ENCODE results near the gene SFN. TPM values are rescaled to one million over a fixed set of nuclear protein-coding genes. Genes with fewer than 3 reads are reported as not detected.
"Not testable (repeated sequence)": the region's sequence is repeated elsewhere in the genome, so short reads cannot be mapped to it uniquely, and the experiment has no call there.

The SFN gene
- total and polyA plus RNA-seq, 8 donors: 0.49 to 192 (median 0.73) TPM

- peaks cover 0 to 33% of the 10 kb centered on the region in 2 donors for H3K36me3 ChIP-seq
- intact Hi-C loops (cut with DNase I): no loop called here
- TF ChIP-seq CTCF (IDR thresholded peaks at IDR 0.05): no peak
- H3K27ac ChIP-seq: no peak overlapping the region
- DNase-seq (no peak), ATAC-seq (no peak)
- no peak overlapping the region for H3K4me3 ChIP-seq
- no peaks in the 10 kb centered on the region for H3K9me3 ChIP-seq
- no peaks in the 10 kb centered on the region for H3K27me3 ChIP-seq
- H3K4me1 ChIP-seq: peaks cover 0 to 14% of the 10 kb centered on the region in 2 donors
Observed at GRCh38 chr1:26858891-26859640, 3.9 kb upstream of the SFN start.

- no peak for TF ChIP-seq CTCF (IDR thresholded peaks at IDR 0.05)
- Histone ChIP-seq H3K9me3 (no peaks in the 10 kb centered on the region), H3K4me3 (no peak overlapping the region), H3K4me1 (peaks cover 0 to 30% of the 10 kb centered on the region in 2 donors), H3K36me3 (peaks cover 0 to 11% of the 10 kb centered on the region in 2 donors), H3K27ac (peak overlapping the region in 1 of 2 donors; percentile 71), H3K27me3 (no peaks in the 10 kb centered on the region)
- DNase-seq (no peak), ATAC-seq (no peak)
- intact Hi-C loops (cut with DNase I): no loop called here
Observed at GRCh38 chr1:26861286-26861701, 1.7 kb upstream of the SFN start.

- ATAC-seq: peak; percentile 4
- intact Hi-C loops (cut with DNase I): no loop called here
- H3K4me1 ChIP-seq: peaks cover 0 to 32% of the 10 kb centered on the region in 2 donors
- TF ChIP-seq CTCF (IDR thresholded peaks at IDR 0.05): no peak
- H3K36me3 ChIP-seq: peaks cover 0 to 5% of the 10 kb centered on the region in 2 donors
- H3K9me3 ChIP-seq: no peaks in the 10 kb centered on the region
- no peaks in the 10 kb centered on the region for H3K27me3 ChIP-seq
- no peak overlapping the region for H3K4me3 ChIP-seq
- H3K27ac ChIP-seq: peak overlapping the region; percentile 71 to 73
- DNase-seq: peak in 2 of 4 donors; percentile 62 to 78
Observed at GRCh38 chr1:26861889-26862378, 1.0 kb upstream of the SFN start.

- DNase-seq: peak in 1 of 4 donors; percentile 67
- no peak for TF ChIP-seq CTCF (IDR thresholded peaks at IDR 0.05)
- H3K4me1 ChIP-seq: peaks cover 0 to 32% of the 10 kb centered on the region in 2 donors
- ATAC-seq: no peak
- H3K27me3 ChIP-seq: no peaks in the 10 kb centered on the region
- H3K36me3 ChIP-seq: no peaks in the 10 kb centered on the region
- H3K9me3 ChIP-seq: no peaks in the 10 kb centered on the region
- peak overlapping the region; percentile 92 to 95 for H3K27ac ChIP-seq
- H3K4me3 ChIP-seq: peak overlapping the region; percentile 59 to 65
- intact Hi-C loops (cut with DNase I): no loop called here
Observed at GRCh38 chr1:26863685-26864077, 732 bp downstream of the SFN start.

- intact Hi-C loops (cut with DNase I): no loop called here
- H3K27ac ChIP-seq: peak overlapping the region; percentile 95 to 96
- H3K9me3 ChIP-seq: no peaks in the 10 kb centered on the region
- DNase-seq (peak; percentile 96 to 98 (median 97)), ATAC-seq (peak; percentile 88)
- peaks cover 0 to 32% of the 10 kb centered on the region in 2 donors for H3K4me1 ChIP-seq
- no peaks in the 10 kb centered on the region for H3K36me3 ChIP-seq
- H3K4me3 ChIP-seq: peak overlapping the region; percentile 59 to 65
- no peaks in the 10 kb centered on the region for H3K27me3 ChIP-seq
- TF ChIP-seq CTCF (IDR thresholded peaks at IDR 0.05): no peak
Observed at GRCh38 chr1:26864610-26865480, 1.9 kb downstream of the SFN start.

DNA sequence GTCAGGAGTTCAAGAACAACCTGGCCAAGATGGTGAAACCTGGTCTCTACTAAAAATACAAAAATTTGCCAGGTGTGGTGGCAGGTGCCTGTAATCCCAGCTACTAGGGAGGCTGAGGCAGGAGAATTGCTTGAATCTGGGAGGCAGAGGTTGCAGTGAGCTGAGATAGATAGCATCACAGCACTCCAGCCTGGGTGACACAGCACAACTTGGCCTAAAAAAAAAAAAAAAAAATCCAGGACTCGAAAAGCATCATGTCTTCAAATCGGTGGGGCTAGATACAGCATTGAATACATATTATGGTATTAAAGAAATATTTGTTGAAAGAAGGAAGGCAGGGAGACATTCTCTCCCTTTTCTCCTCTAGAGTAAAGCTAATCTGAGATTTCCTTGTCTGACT lies 10.1 kb downstream of the SFN start:
- peaks cover 0 to 28% of the 10 kb centered on the region in 2 donors for H3K36me3 ChIP-seq
- intact Hi-C loops (cut with DNase I); H3K27me3 ChIP-seq; H3K4me3 ChIP-seq; DNase-seq; H3K4me1 ChIP-seq; ATAC-seq; H3K27ac ChIP-seq; H3K9me3 ChIP-seq: not testable (repeated sequence)

All from left lung (tissue), 10 donors.